OCI-LY1 (cell line): ENCODE data around the gene BMPR1A.

ENCODE experiments used
- CTCF ChIP-seq: fragments of 200-600 bp; sonication (generic), shearing (Covaris generic); IDR thresholded peaks from 2 replicates; pipeline ENCODE4 v1.5.1; 2017; ENCODE audit warnings: mild to moderate bottlenecking, antibody characterized with exemption, low read length, moderate library complexity, mixed read lengths
- EZH2 ChIP-seq: fragments of 200-600 bp; sonication (generic), shearing (Covaris generic); IDR thresholded peaks from 2 replicates; pipeline ENCODE4 v1.8.0; 2017; ENCODE audit warnings: borderline replicate concordance, mixed run types, mild to moderate bottlenecking, antibody characterized with exemption, low read length, moderate library complexity, mixed read lengths

GRCh38 chr10:86821388-86821999 lies 65.1 kb downstream of the BMPR1A start:
- no peak for TF ChIP-seq CTCF
- no peak for TF ChIP-seq EZH2
